Peyer's patch (tissue), 4 donors: Measurements from ENCODE around the gene XPR1. TPM values are rescaled to one million over a fixed set of nuclear protein-coding genes. Genes with fewer than 3 reads are reported as not detected.

ENCODE experiments used
- DNase-seq, 3 donors: peaks; one replicate each; pipeline ENCODE4 v3.0.0-alpha.2; 2017 to 2019
- H3K27ac ChIP-seq, 4 donors: fragments of 200-600 bp; sonication (generic); one replicate each; pipeline ENCODE4 v1.5.1; 2016 to 2019
- H3K27me3 ChIP-seq, 2 donors: fragments of 200-600 bp; sonication (generic); one replicate each; pipeline ENCODE4 v1.5.1; 2019
- H3K36me3 ChIP-seq, 3 donors: fragments of 200-600 bp; sonication (generic); one replicate each; pipeline ENCODE4 v1.5.1; 2016 to 2019
- H3K4me1 ChIP-seq, 4 donors: fragments of 200-600 bp; sonication (generic); one replicate each; pipeline ENCODE4 v1.5.1; 2016 to 2019
- H3K4me3 ChIP-seq, 4 donors: fragments of 200-600 bp; sonication (generic); 1 replicate in 3 of 4; 2 replicates in 1 of 4; pipeline ENCODE4 v1.5.1; 2016 to 2019; ENCODE audit warnings: mild to moderate bottlenecking in 1 of 4
- H3K9me3 ChIP-seq, 4 donors: fragments of 200-600 bp; sonication (generic); one replicate each; pipeline ENCODE4 v1.5.1; 2016 to 2019; ENCODE audit warnings: mild to moderate bottlenecking in 1 of 4
- CTCF ChIP-seq, 6 experiments: fragments of 450-650 bp in 4 of 6; fragments of 200-600 bp in 2 of 6; sonication (generic) in 1 of 6; IDR thresholded peaks; one replicate each; pipeline ENCODE4 v1.5.1; 2017 to 2019; ENCODE audit warnings: antibody characterized with exemption in 6 of 6, mild to moderate bottlenecking in 3 of 6, moderate library complexity in 1 of 6
- POLR2A ChIP-seq, 2 donors: fragments of 450-650 bp; IDR thresholded peaks; one replicate each; pipeline ENCODE4 v1.5.1; 2017; ENCODE audit warnings: antibody characterized with exemption in 2 of 2, mild to moderate bottlenecking in 2 of 2, moderate library complexity in 2 of 2
- total RNA-seq, 4 donors: library from RNA; depleted of rRNA; stranded (reverse); fragments of >200 nt; gene quantifications; one replicate each; pipeline ENCODE4 v1.1.0, GENCODE V29; 2016

The XPR1 gene
- total RNA-seq, 4 donors from 2014 or later, result 29.7 to 59.7 (median 53.9) TPM

- no peaks in the 10 kb centered on the region for H3K36me3 ChIP-seq
- TF ChIP-seq POLR2A (IDR thresholded peaks at IDR 0.05), result no peak
- no peak for TF ChIP-seq CTCF (IDR thresholded peaks at IDR 0.05)
- no peak overlapping the region for H3K27ac ChIP-seq
- no peak overlapping the region for H3K4me3 ChIP-seq
- H3K4me1 ChIP-seq, result no peaks in the 10 kb centered on the region
- no peaks in the 10 kb centered on the region for H3K27me3 ChIP-seq
- DNase-seq, result no peak
- H3K9me3 ChIP-seq, result no peaks in the 10 kb centered on the region
These were observed 25.7 kb upstream of the XPR1 start for GRCh38 chr1:180606155-180606554.

- no peak overlapping the region for H3K27ac ChIP-seq
- no peaks in the 10 kb centered on the region for H3K27me3 ChIP-seq
- no peak overlapping the region for H3K4me3 ChIP-seq
- H3K4me1 ChIP-seq, result no peaks in the 10 kb centered on the region
- TF ChIP-seq POLR2A (IDR thresholded peaks at IDR 0.05) (no peak), CTCF (IDR thresholded peaks at IDR 0.05) (no peak)
- no peak for DNase-seq
- no peaks in the 10 kb centered on the region for H3K36me3 ChIP-seq
- no peaks in the 10 kb centered on the region for H3K9me3 ChIP-seq
These were observed 21.9 kb upstream of the XPR1 start for GRCh38 chr1:180609643-180610555.

GRCh38 chr1:180610556-180611015 lies 21.2 kb upstream of the XPR1 start:
- Histone ChIP-seq H3K36me3 (no peaks in the 10 kb centered on the region), H3K4me3 (no peak overlapping the region), H3K9me3 (no peaks in the 10 kb centered on the region), H3K27me3 (no peaks in the 10 kb centered on the region), H3K27ac (no peak overlapping the region), H3K4me1 (no peaks in the 10 kb centered on the region)
- TF ChIP-seq POLR2A (IDR thresholded peaks at IDR 0.05) (no peak), CTCF (IDR thresholded peaks at IDR 0.05) (no peak)
- DNase-seq, result no peak

- Histone ChIP-seq H3K4me1 (no peaks in the 10 kb centered on the region), H3K36me3 (no peaks in the 10 kb centered on the region), H3K27ac (no peak overlapping the region), H3K4me3 (no peak overlapping the region), H3K27me3 (no peaks in the 10 kb centered on the region), H3K9me3 (no peaks in the 10 kb centered on the region)
- no peak for TF ChIP-seq POLR2A (IDR thresholded peaks at IDR 0.05)
- TF ChIP-seq CTCF (IDR thresholded peaks at IDR 0.05), result no peak
- DNase-seq, result no peak
These were observed 20.5 kb upstream of the XPR1 start for GRCh38 chr1:180611016-180611930.

DNA sequence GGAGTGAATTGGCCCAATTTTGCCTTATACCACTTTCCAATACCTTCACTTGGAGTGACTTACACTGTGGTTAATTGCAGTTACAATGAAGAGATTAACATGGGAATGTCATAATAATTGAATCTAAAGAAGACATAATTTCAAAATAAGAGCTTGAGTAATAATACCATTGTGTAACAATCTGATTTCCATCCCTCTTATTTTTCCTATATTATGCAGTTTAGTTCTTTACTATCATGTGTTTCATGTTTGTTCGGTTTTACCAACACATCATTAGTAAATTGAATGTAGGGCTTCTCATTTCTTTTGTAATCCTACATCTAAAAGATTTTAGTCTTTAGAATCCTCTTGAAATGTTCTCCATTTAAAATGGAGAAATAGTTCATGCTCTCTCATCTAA lies 19.2 kb upstream of the XPR1 start:
- H3K4me1 ChIP-seq, result no peaks in the 10 kb centered on the region
- DNase-seq, result no peak
- H3K36me3 ChIP-seq, result no peaks in the 10 kb centered on the region
- no peaks in the 10 kb centered on the region for H3K9me3 ChIP-seq
- no peak overlapping the region for H3K27ac ChIP-seq
- no peak for TF ChIP-seq POLR2A (IDR thresholded peaks at IDR 0.05)
- TF ChIP-seq CTCF (IDR thresholded peaks at IDR 0.05), result no peak
- H3K27me3 ChIP-seq, result no peaks in the 10 kb centered on the region
- H3K4me3 ChIP-seq, result no peak overlapping the region
